Esophagus squamous epithelium (tissue), 5 donors: Measurements from ENCODE around the gene ASCL3. TPM values are rescaled to one million over a fixed set of nuclear protein-coding genes. Genes with fewer than 3 reads are reported as not detected.

Source experiments
- DNase-seq: peaks from one replicate; lab custom pipeline; 2025; lab: John Stamatoyannopoulos, UW
- H3K27ac ChIP-seq, 4 donors: fragments of 200-600 bp; sonication (generic); one replicate each; pipeline ENCODE4 v1.5.1; 2016 to 2019; ENCODE audit warnings: mild to moderate bottlenecking in 1 of 4
- H3K27me3 ChIP-seq, 4 donors: fragments of 200-600 bp; sonication (generic); 1 replicate in 3 of 4; 2 replicates in 1 of 4; pipeline versions ENCODE4 v1.5.1 to v1.6.0; 2017 to 2021; ENCODE audit warnings: antibody characterized with exemption in 1 of 4
- H3K36me3 ChIP-seq, 3 donors: fragments of 200-600 bp; sonication (generic); one replicate each; pipeline ENCODE4 v1.5.1; 2016 to 2019
- H3K4me1 ChIP-seq, 3 donors: fragments of 200-600 bp; sonication (generic); one replicate each; pipeline ENCODE4 v1.5.1; 2017 to 2019
- H3K4me3 ChIP-seq, 4 donors: fragments of 200-600 bp; sonication (generic); 1 replicate in 3 of 4; 2 replicates in 1 of 4; pipeline ENCODE4 v1.5.1; 2016 to 2019; ENCODE audit warnings: mild to moderate bottlenecking in 2 of 4, moderate library complexity in 1 of 4
- H3K9me3 ChIP-seq, 3 donors: fragments of 200-600 bp; sonication (generic); one replicate each; pipeline ENCODE4 v1.5.1; 2016 to 2019
- POLR2A ChIP-seq, 4 donors: fragments of 450-650 bp; IDR thresholded peaks; one replicate each; pipeline ENCODE4 v1.6.1; 2017; ENCODE audit warnings: antibody characterized with exemption in 4 of 4, mild to moderate bottlenecking in 4 of 4, moderate library complexity in 3 of 4
- WGBS, 2 donors: methylation state at CpG; one replicate each; pipeline ENCODE4 v1.1.5; 2018; 5-methylcytosine and 5-hydroxymethylcytosine counted together
- intact Hi-C: fragments of 100-400 bp; cut with DNase I; formaldehyde crosslinking; loops from one replicate; pipeline ENCODE4 v1.15.0; 2022
- total RNA-seq, 4 donors: library from RNA; depleted of rRNA; stranded (reverse); fragments of >200 nt; gene quantifications; one replicate each; pipeline ENCODE4 v1.1.0, GENCODE V29; 2016
- TF ChIP-seq, protein P1 (sequence below), 6 experiments: fragments of 450-650 bp in 4 of 6; fragments of 200-600 bp in 2 of 6; sonication (generic) in 2 of 6; IDR thresholded peaks; one replicate each; pipeline ENCODE4 v1.5.1; 2016 to 2019; ENCODE audit warnings: antibody characterized with exemption in 6 of 6, mild to moderate bottlenecking in 4 of 6, moderate library complexity in 4 of 6
- donor health status: DM: yes; HTN: yes; CAD: no.

Gene ASCL3
- total RNA-seq, 4 donors from 2014 or later: not detected

DNA sequence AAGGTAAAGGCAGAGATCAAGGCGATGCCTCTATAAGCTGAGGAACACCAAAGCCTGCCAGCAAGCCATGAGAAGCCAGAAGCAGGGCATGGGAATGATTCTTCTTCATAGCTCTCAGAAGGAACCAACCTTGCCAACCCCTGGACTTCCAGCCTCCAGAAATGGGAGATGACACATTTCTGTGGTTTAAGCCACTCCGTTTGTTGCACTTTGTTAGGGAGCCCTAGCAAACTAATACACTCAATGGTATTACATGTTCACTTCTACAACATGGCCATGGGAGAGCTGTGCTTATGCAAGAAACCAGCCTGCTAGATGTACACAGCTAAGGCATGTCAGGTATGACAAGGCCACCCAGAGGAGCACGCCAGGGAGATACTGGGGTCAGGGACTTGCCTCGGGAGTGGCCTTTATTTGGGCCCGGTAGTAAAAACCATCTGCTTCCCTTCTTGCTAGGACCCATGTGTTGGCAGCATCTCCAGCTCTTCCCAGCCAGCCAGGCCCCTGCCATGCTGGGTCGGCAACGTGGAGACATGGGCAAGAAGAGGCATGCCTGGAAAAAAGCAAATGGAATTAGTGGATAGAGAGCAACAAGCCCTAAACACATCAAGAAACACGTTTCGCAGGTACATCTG is 13.7 kb downstream of the ASCL3 start:
- Histone ChIP-seq H3K27ac (peak overlapping the region in 2 of 4 donors; percentile 4 to 23), H3K4me3 (no peak overlapping the region), H3K27me3 (no peaks in the 10 kb centered on the region), H3K9me3 (no peaks in the 10 kb centered on the region), H3K4me1 (peaks cover 0 to 21% (median 8%) of the 10 kb centered on the region in 3 donors), H3K36me3 (peaks cover 0 to 11% (median 0%) of the 10 kb centered on the region in 3 donors)
- 69 to 71% methylated on average over 2 to 5 of the region's 9 CpGs for WGBS, 2 donors
- no peak for TF ChIP-seq POLR2A (IDR thresholded peaks at IDR 0.05)
- TF ChIP-seq, protein P1, sequence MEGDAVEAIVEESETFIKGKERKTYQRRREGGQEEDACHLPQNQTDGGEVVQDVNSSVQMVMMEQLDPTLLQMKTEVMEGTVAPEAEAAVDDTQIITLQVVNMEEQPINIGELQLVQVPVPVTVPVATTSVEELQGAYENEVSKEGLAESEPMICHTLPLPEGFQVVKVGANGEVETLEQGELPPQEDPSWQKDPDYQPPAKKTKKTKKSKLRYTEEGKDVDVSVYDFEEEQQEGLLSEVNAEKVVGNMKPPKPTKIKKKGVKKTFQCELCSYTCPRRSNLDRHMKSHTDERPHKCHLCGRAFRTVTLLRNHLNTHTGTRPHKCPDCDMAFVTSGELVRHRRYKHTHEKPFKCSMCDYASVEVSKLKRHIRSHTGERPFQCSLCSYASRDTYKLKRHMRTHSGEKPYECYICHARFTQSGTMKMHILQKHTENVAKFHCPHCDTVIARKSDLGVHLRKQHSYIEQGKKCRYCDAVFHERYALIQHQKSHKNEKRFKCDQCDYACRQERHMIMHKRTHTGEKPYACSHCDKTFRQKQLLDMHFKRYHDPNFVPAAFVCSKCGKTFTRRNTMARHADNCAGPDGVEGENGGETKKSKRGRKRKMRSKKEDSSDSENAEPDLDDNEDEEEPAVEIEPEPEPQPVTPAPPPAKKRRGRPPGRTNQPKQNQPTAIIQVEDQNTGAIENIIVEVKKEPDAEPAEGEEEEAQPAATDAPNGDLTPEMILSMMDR (IDR thresholded peaks at IDR 0.05): no peak
- intact Hi-C loops: no loop called here
- DNase-seq: no peak

GRCh38 chr11:8928205-8928604 is 14.6 kb downstream of the ASCL3 start:
- DNase-seq: no peak
- H3K4me1 ChIP-seq: peaks cover 0 to 21% (median 8%) of the 10 kb centered on the region in 3 donors
- WGBS, 2 donors: 54 to 80% methylated on average over 4 of the region's 4 CpGs
- no peaks in the 10 kb centered on the region for H3K27me3 ChIP-seq
- intact Hi-C loops: no loop called here
- H3K4me3 ChIP-seq: no peak overlapping the region
- TF ChIP-seq, protein P1 (IDR thresholded peaks at IDR 0.05): no peak
- TF ChIP-seq POLR2A (IDR thresholded peaks at IDR 0.05): no peak
- no peaks in the 10 kb centered on the region for H3K9me3 ChIP-seq
- no peak overlapping the region for H3K27ac ChIP-seq
- H3K36me3 ChIP-seq: peaks cover 0 to 20% (median 0%) of the 10 kb centered on the region in 3 donors

- H3K27ac ChIP-seq: no peak overlapping the region
- no peaks in the 10 kb centered on the region for H3K9me3 ChIP-seq
- TF ChIP-seq, protein P1 (IDR thresholded peaks at IDR 0.05): no peak
- no peak for TF ChIP-seq POLR2A (IDR thresholded peaks at IDR 0.05)
- intact Hi-C loops: no loop called here
- H3K4me1 ChIP-seq: peaks cover 0 to 21% (median 8%) of the 10 kb centered on the region in 3 donors
- peaks cover 0 to 30% (median 0%) of the 10 kb centered on the region in 3 donors for H3K36me3 ChIP-seq
- H3K27me3 ChIP-seq: no peaks in the 10 kb centered on the region
- no peak overlapping the region for H3K4me3 ChIP-seq
- DNase-seq: no peak
- 69 to 75% methylated on average over 4 of the region's 5 CpGs for WGBS, 2 donors
These were observed 15.6 kb downstream of the ASCL3 start for GRCh38 chr11:8927233-8927632.

DNA sequence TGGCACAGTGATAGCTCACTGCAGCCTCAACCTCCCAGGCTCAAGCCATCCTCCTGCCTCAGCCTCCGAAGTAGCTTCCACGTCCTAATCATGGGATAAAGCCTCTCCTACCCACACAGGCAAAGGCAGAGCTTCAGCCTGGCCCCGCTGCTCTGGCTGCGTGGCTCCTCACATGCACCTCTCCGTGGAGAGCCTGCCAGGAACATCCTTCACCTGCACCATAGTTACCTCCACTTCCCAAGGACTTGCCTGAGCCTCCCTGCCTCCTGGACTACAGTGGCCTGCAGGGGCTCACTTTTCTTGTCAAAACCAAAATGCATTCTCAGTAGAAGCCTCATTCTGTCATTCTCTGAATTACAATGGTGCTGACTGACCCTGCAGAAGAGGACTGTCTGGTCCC is 16.6 kb downstream of the ASCL3 start:
- Histone ChIP-seq H3K9me3 (no peaks in the 10 kb centered on the region), H3K36me3 (peaks cover 0 to 40% (median 0%) of the 10 kb centered on the region in 3 donors), H3K4me1 (peaks cover 0 to 21% (median 8%) of the 10 kb centered on the region in 3 donors), H3K4me3 (no peak overlapping the region), H3K27ac (no peak overlapping the region), H3K27me3 (no peaks in the 10 kb centered on the region)
- intact Hi-C loops: no loop called here
- no peak for TF ChIP-seq POLR2A (IDR thresholded peaks at IDR 0.05)
- TF ChIP-seq, protein P1 (IDR thresholded peaks at IDR 0.05): no peak
- DNase-seq: no peak
- 88 to 94% methylated on average over 3 to 5 of the region's 5 CpGs for WGBS, 2 donors

DNA sequence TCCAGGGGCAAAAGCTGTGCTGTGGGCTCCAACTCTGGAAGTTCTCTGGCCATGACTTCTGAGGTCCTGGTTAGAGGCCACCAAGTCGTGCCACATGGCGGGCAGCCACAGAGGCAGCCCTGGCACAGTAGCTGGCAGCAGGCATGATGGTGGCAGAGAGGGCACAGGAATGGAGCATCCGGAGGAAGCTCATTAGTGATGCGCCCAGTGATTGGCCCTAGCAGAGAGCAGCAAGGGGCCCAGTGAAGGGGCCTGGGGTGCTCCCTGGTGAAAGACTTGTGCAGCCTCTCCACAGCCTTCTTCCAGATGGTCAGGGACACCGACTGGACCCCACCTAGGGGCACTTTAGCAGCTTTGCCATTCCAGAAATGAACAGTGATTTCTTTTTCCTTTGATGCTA is 17.1 kb downstream of the ASCL3 start:
- H3K4me3 ChIP-seq: no peak overlapping the region
- no peak for DNase-seq
- 85 to 86% methylated on average over 3 of the region's 5 CpGs for WGBS, 2 donors
- peaks cover 0 to 21% (median 8%) of the 10 kb centered on the region in 3 donors for H3K4me1 ChIP-seq
- H3K36me3 ChIP-seq: peaks cover 0 to 45% (median under 1%) of the 10 kb centered on the region in 3 donors
- no peak overlapping the region for H3K27ac ChIP-seq
- intact Hi-C loops: no loop called here
- TF ChIP-seq, protein P1 (IDR thresholded peaks at IDR 0.05): no peak
- no peak for TF ChIP-seq POLR2A (IDR thresholded peaks at IDR 0.05)
- H3K27me3 ChIP-seq: no peaks in the 10 kb centered on the region
- H3K9me3 ChIP-seq: no peaks in the 10 kb centered on the region
